NCI-H2029 (cell line): Measurements from ENCODE around the gene ATXN7L3.

Experiments
- DNase-seq: peaks from one replicate; lab custom pipeline; 2025; lab: John Stamatoyannopoulos, UW

The ATXN7L3 gene

DNA sequence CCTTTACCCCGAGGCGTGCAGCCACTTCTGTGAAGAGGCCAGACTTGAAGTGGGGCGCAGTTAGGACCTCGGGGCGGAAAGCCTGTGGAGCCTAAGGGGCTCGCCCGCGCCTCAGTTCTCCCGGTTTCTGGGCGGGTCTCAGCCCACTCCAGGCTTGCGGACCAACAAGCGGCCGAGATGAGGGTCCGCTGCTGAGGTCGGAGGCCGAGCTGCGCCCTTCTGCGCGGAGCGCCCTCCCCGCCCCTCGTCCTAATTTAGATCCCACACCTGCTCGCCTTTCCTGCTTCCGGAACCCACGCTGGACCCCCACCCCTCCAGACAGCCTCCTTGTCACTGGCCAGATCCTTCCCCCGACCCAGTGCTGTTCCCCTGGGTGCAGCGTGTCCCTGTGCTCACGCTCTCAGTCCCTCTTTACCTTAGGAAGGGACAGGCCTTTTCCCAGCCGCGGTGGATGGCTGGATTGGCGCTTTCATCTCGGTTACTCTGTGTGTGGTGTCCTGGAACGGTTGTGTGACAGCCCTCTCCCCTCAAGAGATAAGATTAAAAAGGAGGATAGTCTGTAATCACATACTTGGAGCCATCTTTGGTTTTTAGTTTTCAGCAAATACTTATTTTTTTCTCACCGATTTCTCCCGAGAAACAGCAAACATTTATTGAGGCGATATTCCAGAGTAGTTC lies 933 bp upstream of the ATXN7L3 start:
- DNase-seq = no peak

DNA sequence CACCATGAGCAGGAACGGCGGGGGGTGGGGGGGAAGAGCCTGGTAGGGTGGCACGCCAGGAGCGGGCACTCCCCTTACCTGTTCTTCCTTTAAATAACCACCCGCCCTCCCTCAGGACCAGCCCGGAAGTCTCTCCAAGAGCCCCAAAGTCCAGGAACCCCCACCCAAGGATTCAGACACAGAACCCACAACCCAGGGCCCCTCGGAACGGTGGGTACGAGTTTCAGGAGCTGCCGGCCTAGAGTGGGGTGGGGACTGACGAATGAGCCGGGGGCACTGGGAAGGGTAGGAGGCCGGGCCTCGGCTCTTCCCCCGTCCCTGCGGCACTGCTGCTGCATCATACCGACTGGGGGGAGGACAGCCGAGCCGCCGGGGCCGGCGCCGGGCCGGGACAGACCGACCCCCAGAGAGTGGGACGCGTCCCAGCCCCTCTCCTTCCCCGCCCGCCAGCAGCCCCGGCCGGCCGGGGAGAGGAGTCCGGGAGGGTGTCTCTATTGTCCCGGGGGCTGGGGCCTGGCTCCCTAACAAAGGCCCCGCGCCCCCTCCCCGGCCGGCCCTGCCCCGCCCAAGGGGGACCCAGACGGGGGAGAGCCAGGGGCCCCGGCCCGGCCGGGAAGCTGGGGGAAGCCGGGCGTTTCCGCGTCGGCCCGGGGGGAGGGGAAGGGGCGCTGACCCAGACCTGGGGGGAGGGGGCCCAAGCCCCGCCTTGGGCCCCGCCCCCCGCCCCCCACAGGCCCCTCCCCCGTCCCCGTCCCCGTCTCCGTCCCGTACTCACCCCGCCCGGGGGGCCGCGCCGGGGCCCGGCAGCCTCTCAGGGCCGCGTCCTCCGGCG lies 747 bp downstream of the ATXN7L3 start:
- DNase-seq = peak; percentile 20

DNA sequence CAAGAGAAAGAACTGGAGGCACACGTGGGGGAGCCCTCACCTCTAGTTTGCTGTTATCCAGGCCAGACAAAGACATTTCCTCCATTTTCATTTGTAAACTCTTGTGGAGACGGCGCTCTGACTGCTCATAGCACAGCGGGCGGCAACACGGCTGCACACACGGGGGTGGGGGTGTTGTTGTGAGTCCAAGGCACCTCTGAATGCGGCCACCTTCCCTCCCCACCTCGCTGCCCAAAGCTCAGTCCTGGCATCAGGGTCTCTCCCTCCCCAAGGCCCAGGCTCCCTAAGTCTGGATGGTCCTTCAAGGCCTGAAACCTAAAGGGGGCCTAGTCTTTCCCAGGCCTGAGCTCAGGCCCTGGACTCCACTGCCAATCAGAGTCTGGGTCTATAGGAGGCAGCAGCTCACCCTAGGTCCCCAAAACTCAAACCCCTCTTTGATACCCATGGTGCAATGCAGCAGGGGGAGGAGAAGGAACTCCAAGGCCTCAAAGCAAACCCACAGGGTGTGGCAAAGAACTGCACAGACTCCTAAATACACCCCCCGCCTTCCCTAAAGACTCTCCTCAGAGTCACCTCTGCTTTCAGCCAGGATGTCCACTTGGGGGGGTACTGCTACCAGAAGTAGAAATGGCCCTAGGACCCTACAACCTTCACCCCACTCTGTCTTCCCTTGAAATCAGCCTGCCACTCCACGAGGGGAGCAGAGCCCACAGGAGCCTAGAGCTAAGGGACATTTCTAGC lies 1.5 kb downstream of the ATXN7L3 start:
- no peak for DNase-seq

DNA sequence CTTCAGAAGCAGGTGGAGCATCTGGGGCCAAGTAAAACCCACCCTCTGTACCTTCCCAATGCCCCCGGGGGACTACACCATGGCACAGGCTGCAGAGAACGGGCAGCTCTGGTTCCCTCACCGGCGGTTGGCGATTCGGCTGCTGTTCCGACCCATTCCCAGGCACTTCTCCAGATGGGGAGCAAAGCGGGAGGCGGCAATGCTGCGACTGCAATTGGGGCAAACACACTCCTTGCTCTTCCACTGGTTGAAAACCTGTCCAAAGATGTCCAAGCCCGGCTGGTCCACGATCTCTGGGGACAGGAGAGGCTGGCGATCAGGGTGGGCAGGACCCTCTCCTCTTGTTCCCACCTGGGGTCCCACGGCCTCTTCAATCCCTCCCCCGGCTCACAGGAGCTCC lies 2.6 kb downstream of the ATXN7L3 start:
- DNase-seq = no peak

DNA sequence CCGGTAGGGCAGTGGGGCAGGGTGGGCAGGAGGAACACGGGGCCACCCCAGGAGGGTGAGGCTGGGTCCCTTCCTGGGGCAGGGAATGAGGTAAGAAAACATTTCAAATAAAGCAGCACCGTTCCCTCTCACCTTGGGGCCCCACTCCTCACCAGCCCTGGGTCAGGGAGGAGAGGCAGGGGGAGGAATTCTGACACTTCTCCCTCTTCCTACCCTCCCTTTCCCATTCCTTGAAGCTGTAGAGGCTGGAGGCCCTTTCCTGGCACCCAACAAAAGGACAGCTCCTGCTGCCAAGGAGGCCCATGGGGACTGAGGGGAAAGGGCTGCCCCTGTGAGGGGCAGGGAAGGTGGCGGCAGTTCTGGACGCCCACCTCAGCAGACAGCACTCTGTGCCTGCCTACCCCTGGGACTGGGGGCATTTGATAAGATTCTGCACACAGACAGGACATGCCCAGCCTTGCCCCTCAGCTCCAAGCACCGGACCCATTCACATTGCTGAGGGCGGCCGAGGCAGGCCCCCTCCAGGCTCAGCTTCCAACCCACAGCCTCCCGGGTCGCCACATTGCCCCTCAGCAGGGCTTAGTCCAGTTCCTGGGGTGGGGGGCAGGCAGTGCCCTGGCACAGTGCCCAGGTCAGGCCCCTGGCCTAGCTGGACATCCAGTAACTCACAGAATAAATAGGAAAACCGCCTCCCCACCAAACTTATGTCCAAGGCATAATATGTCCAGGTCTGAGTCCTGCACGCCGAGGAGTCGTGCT lies 6.2 kb downstream of the ATXN7L3 start:
- DNase-seq = no peak

DNA sequence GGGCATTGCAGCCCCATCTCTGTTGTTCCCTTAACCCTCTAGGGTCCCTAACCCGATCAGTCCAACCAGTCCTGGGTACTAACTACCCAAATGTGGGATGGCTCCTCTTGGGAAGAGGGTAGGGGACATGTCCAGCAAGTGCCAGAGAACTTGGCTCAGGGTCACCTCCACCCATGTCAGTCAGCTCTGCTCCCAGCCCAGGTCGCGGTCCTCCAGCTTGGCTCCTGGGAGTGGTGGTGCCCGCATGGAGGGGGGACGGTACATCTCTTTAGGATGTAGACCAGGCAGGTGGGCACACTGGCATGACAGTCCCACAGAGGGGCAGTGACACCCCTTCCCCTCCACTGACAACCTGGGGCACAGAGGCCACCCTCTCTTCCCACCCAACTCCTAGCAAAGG lies 6.9 kb downstream of the ATXN7L3 start:
- DNase-seq = no peak

DNA sequence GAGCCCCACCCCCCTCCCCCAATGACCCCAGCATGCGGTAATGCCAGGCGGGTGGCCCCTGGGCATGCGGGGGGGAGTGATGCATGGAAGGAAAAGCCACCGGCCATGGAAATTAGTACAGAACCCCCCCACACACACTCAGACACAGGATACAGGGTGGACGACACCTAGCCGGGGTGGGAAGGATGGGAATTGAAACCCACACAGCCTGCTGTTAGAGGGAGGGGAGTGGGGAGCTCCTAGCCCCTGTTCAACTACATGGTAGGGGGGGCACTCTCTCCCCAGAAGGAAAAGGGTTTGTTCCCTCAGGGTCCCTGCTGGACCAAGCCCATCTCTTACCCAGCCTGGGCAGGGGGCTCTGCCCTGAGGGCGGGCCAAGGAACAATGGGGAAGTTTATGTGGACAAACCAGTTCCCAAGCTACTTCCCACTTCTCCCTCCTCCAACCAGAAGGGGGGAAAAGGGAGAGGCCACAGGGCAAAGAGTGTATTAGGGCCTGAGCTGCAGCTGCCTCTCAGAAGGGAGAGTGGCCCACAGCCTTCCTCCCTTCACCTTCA lies 7.7 kb downstream of the ATXN7L3 start:
- no peak for DNase-seq

DNA sequence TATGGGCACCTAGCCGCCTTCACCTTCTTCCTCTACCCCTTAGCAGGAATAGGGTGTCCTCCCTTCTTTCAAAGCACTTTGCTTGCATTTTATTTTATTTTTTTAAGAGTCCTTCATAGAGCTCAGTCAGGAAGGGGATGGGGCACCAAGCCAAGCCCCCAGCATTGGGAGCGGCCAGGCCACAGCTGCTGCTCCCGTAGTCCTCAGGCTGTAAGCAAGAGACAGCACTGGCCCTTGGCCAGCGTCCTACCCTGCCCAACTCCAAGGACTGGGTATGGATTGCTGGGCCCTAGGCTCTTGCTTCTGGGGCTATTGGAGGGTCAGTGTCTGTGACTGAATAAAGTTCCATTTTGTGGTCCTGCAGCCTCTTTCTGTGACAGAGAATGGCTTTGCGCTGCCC lies 8.3 kb downstream of the ATXN7L3 start:
- DNase-seq = no peak

DNA sequence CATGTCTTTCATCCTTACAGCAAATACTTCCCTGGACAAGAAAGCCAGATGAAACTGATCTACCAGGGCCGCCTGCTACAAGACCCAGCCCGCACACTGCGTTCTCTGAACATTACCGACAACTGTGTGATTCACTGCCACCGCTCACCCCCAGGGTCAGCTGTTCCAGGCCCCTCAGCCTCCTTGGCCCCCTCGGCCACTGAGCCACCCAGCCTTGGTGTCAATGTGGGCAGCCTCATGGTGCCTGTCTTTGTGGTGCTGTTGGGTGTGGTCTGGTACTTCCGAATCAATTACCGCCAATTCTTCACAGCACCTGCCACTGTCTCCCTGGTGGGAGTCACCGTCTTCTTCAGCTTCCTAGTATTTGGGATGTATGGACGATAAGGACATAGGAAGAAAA lies 9.2 kb downstream of the ATXN7L3 start:
- no peak for DNase-seq

DNA sequence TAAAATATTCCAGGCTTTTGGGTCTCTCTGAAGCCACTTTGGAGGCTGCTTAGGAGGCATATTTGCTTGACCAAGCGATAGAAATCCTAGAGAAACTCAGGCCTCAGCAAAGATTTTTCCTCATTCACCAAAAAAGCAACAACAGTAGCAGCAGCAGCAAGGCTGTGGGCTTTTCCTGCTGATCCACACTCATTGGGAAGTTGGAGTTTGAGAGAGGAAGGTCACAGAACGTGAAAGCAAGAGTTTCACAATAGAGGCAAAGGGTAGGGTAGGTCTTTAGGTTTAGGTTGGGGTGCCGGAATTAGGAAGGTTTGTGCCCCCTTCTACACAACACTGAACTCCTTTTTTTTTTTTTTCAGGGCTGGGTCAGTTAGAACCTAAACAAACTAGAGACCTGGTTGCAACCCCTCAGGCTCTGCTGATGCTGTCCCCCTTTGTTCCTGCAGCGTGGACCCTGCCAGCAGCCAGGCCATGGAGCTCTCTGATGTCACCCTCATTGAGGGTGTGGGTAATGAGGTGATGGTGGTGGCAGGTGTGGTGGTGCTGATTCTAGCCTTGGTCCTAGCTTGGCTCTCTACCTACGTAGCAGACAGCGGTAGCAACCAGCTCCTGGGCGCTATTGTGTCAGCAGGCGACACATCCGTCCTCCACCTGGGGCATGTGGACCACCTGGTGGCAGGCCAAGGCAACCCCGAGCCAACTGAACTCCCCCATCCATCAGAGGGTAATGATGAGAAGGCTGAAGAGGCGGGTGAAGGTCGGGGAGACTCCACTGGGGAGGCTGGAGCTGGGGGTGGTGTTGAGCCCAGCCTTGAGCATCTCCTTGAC lies 10.9 kb downstream of the ATXN7L3 start:
- no peak for DNase-seq

DNA sequence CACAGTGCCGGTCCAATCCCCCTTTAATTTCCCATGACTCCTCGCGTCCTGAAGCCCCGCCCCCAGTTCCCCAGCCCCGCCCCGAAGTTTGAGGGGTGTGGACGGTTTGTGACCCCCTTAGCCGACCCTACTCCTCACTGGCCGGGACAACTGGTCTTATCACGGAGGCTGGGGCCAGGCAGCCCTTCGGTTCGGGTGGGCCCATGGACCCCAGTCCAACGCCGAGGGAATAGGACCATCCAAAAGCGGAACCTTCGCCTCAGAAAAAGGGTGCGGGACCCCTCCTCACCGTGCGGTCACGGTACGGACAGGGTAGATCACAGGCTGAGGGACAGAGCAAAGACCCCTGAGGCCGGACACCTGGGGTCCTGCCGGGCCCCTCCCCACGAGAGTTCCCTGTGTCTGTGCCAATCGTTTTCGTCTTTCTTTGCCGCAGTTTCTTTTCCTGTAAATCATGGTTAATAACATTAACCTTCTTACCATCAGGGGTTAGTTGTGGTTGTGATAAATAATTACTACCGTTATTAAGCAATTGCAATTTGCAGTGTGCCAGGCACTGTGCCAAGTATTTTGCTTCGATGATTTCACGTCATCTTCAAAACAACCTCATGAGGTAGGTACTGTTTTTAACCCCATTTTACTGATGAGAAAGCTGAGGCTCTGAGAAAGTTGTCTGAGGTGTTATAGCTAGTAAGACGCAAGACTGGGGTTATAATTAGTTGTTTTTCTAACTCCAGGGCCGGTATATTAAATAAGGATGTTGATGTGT lies 12.4 kb downstream of the ATXN7L3 start:
- no peak for DNase-seq

DNA sequence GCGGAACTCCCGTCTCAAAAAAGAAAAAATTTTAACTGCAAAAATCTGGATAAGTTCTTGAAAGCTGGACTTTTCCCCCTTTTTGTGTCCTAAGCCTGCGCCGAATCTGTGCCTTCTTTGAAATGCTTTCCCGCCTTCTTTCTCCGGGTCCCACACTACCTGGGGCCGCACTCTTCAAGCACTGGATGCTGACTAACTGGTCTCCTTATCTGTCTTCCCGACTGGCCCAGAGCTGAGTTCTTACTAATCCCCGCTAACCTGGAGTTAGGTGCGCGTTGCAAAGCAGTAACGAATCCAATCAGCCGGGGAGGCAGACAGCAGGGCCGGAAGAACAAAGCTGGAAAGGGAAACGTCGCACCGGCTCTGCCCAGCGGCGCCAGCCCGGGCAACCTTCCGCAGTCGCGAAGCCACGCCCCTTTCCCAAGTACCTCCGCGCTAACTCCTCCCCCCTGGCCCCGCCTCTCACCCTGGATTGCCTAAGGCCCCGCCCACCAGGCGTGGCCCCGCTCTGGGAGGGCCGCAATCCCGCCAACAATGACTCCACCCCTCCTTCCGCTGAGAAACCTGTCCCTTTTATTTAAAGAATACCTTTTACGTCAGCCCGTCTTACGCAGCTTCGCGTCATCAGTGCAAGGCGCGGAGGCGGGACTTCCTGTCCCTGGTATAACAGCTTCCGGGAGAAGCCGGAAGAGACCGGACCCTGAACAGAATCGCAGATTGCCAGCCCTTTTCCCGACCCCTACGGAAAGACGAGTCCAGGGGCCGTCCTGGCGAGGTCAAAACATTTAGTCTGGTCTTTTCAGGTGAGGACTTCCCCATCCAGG lies 13.2 kb downstream of the ATXN7L3 start, which contains the start of gene TMUB2:
TMUB2 (plus strand) TSS at position 666 of the 824 bp plus-strand sequence. CDS start 737 bp downstream, outside the sequence.
- peak; percentile 97 for DNase-seq

DNA sequence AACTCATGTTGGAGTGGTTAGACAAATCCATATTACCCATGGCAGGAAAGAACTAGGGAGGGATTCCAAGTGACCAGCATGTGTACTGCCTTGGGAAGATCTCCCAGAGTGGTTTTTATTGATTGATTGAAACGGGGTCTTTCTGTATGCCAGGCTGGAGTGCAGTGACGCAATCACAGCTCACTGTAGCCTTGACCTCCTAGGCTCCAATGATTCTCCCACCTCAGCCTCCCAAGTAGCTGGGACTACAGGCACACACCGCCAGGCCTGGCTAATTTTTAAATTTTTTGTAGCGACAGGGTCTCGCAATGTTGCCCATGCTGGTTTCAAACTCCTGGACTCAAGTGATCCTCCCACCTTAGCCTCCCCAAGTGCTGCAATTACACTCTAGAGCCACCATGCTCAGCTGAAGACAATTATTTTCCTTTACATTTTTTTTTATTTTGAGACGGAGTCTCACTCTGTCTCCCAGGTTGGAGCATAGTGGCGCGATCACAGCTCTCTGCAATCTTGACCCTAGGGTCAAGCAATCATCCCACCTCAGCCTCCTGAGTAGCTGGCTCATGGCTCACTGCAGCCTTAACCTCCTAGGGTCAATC lies 15.4 kb downstream of the ATXN7L3 start:
- no peak for DNase-seq

DNA sequence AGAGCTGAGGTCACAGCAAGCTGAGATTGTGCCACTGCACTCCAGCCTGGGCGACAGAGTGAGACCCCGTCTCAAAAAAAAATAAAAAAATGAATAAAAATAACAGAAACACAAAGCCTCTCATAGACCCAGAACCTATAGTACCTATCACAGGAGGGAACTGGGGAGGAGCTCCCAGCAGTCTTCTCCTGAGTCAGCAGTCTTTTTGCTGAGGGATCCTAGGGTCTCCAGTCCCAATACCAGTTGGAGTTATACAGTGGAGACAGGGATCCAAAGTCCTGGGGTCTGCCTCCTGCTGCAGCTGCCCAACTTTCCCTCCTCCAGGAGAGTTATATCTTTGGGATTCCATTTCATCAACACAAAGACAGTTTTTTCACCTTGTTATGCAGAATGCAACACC lies 16.7 kb downstream of the ATXN7L3 start:
- DNase-seq = no peak

DNA sequence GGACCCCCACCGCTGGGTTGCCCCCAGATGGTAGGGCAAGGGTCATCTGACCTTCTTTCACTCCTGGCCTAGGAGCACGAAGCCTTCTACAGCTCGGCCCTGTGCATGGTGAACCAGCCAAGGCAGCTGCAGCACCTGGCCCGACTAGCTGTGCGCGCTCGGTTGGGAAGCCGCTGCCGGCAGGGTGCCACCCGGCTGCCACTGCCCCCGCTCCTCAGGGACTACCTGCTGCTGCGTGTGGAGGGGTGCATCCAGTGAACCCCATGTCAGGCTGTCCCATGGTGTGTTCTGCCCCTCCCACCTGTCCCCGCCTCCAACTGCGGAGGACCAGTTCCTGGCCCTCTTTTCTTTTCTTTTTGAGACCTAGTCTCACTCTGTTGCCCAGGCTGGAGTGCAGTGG lies 21.6 kb downstream of the ATXN7L3 start:
- no peak for DNase-seq

DNA sequence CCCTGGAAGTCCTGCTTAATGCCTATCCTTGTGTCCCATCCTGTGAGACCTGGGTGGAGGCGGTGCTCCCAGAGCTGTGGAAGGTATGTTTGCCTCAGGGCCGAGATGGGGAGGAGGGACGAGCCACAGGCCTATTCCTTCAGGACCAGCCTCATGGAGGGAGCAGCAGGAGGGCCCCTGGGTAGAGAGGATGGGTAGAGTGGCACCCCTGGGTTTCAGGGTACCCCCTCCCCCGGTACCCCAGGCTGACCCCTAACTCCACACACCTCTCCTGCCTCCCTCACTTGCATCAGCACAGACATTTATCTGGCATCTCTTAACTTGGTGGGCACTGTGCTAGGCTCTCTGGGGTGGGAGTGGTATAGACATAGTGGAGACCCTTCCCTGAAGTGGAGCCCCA lies 22.0 kb downstream of the ATXN7L3 start:
- no peak for DNase-seq

DNA sequence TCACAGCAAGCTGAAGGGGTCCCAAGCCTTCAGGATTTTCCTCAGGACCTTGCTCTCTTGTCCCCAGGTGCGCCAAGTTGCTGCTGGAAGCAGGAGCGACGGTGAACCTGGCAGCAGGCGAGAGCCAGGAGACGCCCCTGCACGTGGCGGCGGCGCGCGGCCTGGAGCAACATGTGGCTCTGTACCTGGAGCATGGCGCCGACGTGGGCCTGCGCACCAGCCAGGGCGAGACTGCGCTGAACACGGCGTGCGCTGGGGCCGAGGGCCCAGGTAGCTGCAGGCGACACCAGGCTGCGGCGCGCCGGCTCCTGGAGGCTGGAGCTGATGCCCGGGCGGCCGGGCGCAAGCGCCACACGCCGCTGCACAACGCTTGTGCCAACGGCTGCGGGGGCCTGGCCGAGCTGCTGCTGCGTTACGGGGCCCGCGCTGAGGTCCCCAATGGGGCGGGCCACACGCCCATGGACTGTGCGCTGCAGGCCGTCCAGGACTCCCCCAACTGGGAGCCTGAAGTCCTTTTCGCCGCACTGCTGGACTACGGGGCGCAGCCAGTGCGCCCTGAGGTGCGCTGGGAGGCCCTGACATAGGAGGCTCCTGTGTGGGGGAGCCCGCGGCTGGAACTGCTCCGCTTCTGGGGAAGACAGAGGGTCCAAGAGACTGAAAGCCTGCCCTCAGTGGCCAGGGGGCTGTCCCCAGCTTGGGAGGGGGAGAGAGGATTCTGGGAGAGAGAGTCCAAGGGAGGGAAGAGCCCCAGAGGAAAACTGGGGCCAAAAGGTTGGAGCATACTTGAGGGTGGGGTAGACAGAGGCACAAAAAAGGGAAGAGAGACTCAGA lies 22.8 kb downstream of the ATXN7L3 start:
- DNase-seq = no peak

DNA sequence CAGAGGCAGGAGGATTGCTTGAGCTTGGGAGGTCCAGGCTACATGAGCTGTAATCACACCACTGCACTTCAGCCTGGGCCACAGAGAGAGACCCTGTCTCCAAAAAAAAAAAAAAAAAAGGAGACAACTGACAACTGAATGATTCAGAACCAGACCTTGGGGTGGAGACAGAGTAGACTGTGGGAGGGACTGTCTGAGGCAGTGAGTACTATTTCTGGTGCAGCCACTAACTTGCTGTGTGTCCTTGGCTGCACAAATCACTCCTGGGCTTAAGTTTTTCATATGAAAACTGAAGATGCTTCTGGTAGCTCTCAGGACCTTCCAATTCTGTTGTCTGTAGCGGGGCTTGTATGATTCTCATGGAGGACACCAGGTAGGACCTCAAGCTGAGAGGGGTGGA lies 23.4 kb downstream of the ATXN7L3 start:
- no peak for DNase-seq
